ENCODE results near the gene HAND1. TPM values are rescaled to one million over a fixed set of nuclear protein-coding genes. Genes with fewer than 3 reads are reported as not detected.

Gene HAND1
- total and polyA plus RNA-seq, 9 of the 15 experiments (the other 6 are each of a cell fraction or from before 2014, with no cell fraction given), result not detected

GRCh38 chr5:154503698-154504039, 25.6 kb upstream of the HAND1 start (continued):
- TF ChIP-seq CHD7 (IDR thresholded peaks at IDR 0.05; ENCODE audit: low read depth, low read length), result no peak
- no peak for TF ChIP-seq XRCC3 (IDR thresholded peaks at IDR 0.05)
- TF ChIP-seq ZBTB2 (IDR thresholded peaks at IDR 0.05), result no peak
- no peak for TF ChIP-seq POLR3A (IDR thresholded peaks at IDR 0.05; ENCODE audit: borderline replicate concordance, extremely low read depth, insufficient read depth, insufficient read length)
- TF ChIP-seq UBTF (IDR thresholded peaks at IDR 0.05; ENCODE audit: borderline replicate concordance in 1 of 2, low read depth in 2 of 2, low read length in 2 of 2), result no peak
- no peak for TF ChIP-seq ILK (tag; IDR thresholded peaks at IDR 0.05; ENCODE audit: borderline replicate concordance, low read depth)
- no peak for TF ChIP-seq NR2F6 (CRISPR knock-in tag; IDR thresholded peaks at IDR 0.05)
